GM19438 (cell line): ENCODE measurements around the gene EXOC3L1.

ENCODE experiments used
- ATAC-seq: cut with Tn5 transposase; IDR thresholded peaks from one replicate; pipeline ENCODE4 v1.9.1; 2021; ENCODE audit warnings: low read depth; ENCODE audit not compliant: unreplicated experiment

The EXOC3L1 gene

DNA sequence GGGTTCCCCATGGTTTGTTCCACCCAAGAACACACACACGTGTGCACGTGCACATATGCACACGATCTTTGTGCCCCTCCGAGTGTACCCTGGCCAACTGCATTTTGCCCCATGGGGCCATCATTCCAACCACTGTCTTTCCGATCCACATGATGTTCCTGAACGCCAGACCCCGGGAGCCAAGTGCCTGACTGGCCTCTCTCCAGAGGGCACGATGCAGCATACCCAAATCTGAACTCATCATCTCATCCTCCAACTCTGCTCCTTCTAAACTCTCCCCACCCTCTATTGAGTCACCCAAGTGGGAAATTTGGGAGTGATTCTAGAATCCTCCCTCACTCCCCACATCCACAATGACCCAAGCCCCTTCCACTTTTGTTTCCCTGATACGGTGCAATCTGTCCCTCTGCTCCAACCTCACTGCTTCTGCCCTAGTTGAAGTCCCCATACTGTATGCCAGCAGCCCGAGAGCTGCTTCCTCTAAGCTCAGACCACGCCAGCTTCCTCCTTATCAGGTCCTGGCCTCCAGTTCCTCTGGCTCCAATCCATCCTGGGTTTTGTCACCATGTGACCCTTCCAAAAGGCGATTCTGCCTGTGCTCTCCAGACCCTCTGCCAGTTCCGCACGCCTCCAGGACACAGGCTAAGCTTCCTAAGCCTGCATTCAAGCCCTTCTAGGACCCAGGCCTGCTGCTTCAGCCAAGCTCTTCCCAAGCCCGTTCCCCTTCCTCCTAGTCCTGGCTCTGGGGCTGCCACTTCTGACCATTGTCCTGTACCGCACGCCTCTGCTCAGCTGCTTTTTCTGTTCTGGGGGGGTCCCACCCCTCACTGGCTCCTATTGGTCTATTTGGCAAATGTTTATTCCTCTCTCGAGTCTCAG is 26.9 kb upstream of the EXOC3L1 start:
- no peak for ATAC-seq

DNA sequence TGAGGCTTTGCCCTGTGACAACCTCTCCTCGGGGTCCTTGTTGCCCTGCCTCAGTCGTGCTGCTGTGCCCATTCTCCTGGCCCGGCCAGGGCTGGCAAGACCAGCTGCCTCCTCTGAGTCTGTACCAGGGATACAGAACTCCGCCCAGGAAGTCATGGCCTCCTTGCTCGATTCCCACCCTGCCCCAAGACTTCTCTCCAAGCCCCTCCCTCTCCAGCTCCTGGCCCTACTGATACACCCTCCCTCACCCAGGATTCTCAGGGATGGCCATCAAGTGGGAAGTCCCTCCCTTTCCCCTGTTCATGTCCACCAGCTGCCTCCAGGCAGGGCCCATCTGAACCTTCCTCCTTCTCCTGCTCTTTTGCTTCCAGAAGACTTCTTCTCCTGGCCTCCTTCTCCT is 25.8 kb upstream of the EXOC3L1 start:
- no peak for ATAC-seq

DNA sequence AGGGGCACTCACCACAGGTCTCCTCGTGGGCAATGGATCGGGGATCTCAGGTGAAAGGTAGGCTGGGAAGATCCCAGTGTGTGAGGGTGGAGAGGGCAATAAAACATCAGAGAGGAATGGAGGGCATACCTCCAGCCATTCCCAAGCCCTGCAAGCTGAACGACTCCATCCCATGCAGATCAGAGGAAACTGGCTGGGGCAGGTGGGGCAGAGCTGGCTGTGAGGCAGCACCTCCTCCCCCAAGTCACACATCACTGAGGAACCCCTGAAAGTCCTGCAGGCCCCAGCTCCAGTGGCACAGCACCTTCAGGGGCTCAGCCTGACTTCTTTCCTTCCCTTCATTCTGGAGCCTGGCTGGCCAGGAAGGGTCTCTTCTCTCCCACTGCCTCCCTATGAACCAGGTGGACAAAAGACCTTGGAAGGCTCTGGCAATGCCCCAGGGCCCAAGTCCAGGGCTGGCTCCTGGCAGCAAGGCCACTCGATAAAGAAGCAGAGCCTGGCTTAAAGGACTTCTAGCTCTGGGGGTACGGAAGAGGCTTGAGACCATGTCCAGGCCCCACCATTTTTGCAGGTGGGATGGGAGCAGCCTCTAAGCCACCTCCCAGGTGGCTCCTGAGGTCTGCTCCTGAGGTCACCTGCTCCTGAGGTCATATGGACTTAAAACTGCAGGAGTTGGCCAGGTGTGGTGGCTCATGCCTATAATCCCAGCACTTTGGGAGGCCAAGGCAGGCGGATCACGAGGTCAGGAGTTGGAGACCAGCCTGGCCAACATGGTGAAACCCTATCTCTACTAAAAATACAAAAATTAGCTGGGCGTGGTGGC is 23.5 kb upstream of the EXOC3L1 start:
- no peak for ATAC-seq

DNA sequence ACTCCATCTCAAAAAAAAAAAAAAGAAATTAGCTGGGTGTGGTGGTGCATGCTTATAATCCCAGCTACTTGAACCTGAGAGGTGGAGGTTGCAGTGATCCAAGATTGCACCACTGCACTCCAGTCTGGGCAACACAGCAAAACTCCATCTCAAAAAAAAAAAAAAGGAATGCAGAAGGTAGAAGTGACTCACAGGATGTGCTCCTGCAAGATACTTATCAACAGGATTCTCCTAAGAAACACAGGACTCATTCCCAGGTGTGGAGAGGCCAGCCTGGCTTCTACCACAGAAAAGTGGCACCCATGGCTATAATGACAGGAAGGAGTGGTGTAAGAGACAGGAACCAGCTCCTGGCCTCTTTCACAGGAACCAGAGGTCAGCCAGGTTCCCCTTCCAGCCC is 22.8 kb upstream of the EXOC3L1 start:
- ATAC-seq: no peak

DNA sequence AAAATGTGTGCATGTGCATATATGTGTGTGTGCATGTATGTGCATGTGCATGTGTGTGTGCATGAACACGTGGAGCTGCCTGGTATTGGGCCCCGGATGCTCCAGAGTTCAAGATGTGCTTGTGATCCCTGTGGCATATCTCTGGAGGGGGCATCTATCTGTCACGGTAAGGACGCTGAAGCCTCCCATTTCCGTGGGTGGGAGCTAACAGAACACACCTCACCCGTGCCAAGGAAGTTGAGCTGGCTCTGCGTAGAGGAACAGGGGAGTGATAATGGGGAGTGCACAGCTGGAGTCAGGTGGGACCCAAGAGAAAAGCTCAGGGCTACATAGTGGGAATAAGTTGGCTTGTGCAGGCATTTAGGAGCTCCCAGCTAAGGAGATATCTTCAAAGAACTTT is 21.7 kb upstream of the EXOC3L1 start:
- no peak for ATAC-seq

DNA sequence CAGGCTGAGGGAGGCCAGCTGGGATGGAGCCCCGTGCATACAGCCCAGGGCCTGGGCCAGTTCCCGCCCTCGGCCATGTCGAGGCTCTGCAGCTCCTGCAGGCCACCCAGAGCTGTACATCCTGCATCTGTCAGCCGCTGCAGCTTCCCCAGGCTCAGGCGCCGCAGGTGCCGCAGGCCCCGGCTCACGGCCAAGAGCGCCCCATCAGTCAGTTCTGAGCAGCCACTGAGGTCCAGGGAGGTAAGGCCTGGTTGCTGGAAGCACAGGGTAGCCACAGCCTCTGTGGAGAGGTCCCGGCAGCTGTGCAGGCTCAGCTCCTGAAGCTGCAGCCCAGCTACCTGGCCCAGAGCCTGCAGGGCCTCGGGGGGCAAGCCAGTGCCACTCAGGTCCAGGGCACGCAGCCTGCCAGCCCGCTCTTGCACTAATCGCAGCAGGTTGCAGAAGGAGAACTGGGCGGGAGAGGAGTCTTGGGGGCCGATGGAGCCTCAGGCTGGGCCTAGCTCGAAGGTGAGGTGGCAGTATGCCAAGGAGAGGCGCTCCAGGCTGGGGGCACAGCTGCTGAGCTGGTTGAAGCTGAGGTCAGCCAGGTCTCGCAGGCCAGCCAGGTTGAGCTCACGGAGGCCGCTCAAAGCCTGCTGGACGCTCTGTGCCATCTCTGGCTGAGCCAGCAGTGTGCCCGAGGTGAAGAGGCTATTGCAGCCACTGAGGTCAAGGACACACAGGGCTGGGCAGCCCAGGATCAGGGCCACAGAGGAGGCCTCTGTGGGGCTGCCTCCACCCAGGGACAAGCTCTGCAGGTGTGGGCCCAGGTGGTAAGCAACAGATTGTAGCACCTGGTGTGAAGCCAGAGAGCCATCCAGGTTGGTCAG is 20.4 kb upstream of the EXOC3L1 start:
- no peak for ATAC-seq

DNA sequence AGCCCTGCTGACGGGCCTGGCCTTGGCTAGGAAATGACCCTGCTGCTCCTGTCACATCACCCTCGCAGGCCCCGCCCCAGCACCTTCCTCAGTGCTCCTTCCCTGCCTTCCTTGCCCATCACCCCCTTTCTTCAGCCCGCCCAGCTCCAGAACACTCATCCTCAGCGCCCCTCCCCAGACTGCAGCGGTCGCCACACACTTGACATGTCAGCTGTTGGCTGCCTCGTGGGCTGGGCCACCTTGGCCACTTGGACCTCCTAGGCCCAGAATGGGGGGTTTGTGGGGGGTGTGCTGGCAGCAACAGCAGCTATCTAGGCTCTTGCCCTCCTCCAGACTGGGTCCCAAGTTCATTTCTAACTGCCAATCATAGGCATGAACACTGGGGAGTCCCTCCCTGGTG is 19.6 kb upstream of the EXOC3L1 start:
- no peak for ATAC-seq

DNA sequence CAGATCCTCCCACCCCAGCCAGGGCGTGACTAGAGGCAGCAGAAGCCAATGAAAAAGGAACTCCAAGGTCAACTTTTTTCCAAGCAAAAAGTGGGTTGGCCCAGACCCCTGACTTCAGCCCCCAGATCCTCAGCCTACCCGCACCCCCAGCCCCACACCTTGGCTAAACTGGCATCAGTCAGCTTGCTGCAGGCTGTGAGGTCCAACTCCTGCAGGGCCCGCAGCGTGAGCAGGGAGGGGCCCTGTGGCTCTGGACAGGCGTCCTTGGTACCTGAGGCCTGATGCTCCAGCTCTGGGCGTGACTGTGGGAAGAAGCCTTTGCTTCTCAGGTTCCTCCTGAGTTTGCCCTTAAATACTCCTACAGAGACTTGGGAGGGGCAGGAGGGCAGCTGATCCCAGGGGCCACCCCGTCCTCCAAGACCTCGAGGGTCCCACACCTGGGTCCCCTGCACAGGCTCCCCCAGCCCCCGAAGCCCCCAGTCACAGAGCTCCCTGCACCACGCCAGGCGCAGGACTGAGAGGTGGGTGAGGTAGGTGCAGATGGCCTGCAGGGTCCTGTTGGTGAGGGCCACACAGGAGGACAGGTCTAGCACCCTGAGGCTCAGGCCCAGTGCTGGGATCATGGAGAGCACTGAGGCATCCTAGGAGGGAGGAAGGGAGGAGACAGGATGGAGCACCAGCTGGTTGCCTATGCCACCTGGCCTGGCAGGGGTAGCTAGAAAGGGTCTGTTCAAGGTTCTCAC is 18.4 kb upstream of the EXOC3L1 start:
- ATAC-seq: no peak

DNA sequence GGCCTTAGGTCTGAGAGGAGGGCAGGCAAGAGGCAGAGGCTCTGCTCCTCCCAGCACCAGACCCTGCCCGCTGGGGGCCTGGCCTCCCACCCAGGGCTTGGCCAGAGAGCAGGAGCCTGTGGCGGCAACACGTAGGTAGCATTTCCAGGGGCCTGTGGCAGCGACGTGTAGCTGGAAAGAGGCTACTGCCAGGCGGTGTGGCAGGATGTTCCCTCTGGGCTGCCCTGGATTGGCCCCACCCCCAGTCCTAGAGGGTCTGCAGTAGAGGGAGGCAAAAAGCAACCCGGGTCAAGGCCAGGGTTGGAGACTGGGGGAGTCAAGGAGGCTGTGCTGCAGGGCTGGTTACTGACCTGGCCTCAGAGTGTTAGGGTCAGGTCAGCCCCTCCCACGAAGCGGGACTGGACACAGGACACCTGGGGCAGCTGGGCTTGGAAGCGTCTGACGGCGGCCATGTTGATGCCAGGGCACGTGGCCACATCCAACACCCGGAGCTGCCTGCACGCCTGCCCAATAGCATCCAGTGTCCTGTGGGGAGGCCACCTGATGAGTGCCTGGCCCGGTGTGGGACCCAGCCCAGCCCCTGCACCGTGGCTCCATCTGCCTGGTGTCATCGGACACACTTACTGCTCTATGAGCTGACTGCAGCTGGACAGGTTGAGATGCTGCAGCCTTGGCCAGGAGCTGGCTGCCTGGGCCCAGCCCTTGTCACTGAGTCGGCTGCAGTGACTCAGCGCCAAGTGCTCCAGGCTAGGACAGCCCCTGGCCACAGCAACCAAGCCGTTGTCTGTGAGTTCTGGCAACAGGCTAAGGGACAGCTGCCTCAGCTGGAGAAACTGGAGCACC is 17.5 kb upstream of the EXOC3L1 start:
- no peak for ATAC-seq

DNA sequence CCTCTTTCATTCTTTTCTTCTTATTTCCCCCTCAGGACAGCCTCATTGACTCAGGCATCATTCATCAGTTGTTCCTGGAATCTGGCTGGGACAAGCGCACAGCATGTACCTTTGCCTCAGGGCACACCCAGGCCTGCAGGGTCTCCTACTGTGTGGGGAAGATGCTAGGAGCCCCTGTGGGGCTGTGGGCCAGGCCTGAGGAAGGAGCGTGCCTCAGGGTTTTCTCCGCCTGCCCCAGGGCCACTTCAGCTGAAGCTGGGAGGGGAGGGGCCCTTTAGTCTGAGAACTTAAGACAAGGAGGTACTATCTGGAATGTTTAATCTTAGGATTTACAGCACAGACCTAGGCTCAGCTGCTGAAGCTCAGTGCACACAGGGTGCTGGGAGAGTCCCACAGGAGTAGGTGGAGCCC is 16.9 kb upstream of the EXOC3L1 start:
- no peak for ATAC-seq

DNA sequence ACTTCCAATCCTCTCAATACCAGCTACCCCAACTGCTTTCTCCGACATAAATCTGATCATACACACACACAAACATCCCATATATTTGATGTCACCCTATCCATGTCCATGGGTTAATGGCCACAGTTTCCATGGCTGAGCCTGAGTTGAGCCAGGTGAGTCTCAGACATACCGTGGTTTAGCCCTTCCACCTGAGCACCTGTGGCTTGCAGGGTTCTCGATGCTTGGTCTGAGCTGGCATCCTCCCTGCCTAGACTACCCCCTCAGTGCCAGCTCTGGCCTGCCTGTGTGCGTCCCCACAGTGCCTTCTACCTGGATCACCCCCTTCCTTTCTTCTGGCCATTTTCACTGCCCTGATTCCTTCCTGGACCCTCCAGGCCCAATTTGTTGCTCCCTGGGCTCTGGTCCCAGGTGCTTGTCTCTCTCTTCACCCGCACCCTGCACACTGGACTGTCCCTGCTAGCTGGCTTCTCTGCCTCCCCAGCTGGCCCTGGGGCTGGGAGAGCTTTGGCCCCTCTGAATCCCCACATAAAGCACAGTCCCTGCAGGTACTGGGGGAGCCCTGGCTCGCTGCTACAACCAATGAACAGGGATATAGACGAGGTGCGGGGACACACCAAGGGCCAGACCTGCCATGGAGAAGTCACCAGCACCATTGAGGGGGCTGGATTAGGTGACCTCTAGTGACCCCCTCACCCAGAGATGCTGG is 16.3 kb upstream of the EXOC3L1 start:
- no peak for ATAC-seq

DNA sequence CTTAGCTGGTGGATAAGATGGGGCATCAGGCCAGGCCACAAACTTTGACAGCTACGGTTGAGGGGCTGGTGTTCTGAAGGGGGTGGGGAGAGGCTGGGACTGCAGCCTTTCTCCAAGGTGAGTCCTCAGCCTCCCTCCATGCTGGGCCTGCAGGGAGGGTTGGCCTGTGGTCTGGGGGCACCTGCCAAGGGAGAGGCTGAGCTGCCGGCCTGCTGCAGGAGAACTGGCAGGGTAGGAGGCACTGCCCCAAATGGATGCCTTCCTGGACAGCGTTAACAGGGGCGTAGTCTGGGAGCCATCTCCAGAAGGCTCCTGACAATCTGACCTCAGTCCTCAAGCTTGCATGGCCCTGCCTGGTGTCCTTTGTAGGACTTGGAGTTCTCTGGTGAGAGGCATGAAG is 14.1 kb upstream of the EXOC3L1 start:
- no peak for ATAC-seq

DNA sequence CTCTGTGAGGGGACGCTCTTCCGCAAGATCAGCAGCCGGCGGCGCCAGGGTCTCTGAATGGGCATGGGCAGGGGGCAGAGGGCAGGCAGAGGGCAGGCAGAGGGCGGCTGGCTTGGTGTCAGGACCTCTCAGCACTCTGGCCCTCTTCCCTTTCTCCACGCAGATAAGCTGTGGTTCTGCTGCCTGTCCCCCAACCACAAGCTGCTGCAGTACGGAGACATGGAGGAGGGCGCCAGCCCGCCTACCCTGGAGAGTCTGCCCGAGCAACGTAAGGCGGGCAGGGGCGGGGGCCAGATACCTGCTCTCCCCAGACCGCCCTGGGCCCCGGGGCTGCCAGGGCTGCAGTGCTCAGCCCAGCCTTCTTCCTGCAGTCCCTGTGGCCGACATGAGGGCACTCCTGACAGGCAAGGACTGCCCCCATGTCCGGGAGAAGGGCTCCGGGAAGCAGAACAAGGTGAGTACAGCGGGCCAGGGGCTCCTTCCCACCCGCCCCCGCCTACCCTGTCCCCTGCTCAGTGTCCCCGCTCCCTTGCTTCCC is 13.1 kb upstream of the EXOC3L1 start:
- no peak for ATAC-seq

DNA sequence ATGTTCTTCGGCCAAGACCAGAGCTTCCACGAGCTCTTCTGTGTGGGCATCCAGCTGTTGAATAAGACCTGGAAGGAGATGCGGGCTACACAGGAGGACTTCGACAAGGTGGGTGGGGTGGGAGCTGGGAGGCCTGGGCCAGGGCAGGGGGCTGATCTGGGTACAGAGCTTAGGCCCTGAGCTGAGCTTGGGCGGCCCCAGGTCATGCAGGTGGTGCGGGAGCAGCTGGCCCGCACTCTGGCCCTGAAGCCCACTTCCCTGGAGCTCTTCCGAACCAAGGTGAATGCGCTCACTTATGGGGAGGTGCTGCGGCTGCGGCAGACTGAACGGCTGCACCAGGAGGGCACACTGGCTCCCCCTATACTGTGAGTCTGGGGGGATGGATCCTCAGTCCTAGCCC is 12.5 kb upstream of the EXOC3L1 start:
- no peak for ATAC-seq

DNA sequence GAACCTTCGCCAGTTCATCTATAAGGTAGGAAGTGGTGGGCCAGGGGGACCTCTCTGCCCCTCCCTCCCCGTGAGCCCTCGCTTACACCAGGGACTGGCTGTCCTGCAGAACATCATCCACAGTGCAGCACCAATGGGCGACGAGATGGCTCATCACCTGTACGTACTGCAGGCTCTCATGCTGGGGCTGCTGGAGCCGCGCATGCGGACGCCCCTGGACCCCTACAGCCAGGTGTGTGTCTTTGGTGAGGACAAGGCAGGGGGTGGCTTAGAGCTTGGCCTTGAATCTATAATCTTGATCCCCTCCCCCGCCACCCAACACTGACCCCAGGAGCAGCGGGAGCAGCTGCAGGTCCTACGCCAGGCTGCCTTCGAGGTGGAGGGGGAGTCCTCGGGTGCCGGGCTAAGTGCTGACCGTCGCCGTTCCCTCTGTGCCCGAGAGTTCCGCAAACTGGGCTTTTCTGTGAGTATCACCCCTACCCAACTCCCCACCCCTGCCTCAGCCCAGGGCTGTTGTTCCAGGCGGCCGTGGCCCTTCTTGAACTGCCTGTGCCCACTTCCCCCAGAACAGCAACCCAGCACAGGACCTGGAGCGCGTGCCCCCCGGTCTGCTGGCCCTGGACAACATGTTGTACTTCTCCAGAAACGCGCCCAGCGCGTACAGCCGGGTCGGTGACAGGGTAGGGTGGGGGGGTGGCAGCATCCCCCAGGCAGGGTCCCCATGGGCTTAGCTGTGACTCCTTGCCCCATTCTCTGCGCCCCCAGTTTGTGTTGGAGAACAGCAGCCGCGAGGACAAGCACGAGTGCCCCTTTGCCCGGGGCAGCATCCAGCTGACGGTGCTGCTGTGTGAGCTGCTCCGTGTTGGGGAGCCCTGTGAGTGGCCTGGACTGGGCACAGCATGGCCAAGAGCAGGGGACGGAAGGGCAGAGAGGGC is 11.7 kb upstream of the EXOC3L1 start:
- ATAC-seq: no peak

DNA sequence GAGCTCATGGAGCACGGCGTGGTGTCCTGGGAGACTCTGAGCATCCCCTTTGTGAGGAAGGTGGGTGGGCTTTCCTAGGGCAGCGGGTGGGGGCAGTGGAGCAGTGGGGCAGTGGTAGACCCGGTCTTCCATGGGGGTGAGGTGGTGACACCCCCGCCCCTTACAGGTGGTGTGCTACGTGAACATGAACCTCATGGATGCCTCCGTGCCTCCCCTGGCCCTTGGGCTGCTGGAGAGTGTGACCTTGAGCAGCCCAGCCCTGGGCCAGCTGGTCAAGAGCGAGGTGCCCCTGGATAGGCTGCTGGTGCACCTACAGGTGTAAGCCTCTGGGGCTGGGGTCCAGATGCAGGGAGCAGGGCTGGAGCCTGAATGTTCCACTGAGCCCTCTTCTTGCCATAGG is 10.6 kb upstream of the EXOC3L1 start:
- ATAC-seq: no peak

DNA sequence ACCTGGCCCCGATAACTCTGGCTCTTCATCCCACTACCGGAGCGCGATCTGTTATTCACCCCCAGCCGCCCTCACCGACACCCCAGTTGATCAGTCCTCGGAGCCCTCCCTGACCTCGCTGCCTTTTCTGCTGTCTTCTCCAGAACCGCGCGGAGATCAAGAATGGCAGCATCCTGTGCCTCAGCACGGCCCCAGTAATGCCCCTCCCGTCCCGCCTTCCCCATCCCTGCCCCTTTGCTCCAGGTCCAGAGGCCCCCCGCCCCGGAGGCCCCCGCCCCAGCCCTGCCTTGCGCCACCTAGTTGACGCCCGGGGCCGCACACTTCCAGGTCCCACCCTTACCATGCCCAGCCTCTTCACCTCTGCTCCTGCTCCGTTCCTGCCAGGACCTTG is 9.9 kb upstream of the EXOC3L1 start:
- no peak for ATAC-seq
